Astrocyte of the hippocampus (primary cell): Measurements from ENCODE around the gene FEM1A.
A peak's percentile ranks its signal among the peaks of the same experiment; 100 is the strongest.
"Not testable (repeated sequence)": the region's sequence is repeated elsewhere in the genome, so short reads cannot be mapped to it uniquely, and the experiment has no call there.

Experiments used
- DNase-seq: peaks from one replicate; pipeline ENCODE4 v3.0.0; 2011; ENCODE audit warnings: low read depth, low spot score

Gene FEM1A

DNA sequence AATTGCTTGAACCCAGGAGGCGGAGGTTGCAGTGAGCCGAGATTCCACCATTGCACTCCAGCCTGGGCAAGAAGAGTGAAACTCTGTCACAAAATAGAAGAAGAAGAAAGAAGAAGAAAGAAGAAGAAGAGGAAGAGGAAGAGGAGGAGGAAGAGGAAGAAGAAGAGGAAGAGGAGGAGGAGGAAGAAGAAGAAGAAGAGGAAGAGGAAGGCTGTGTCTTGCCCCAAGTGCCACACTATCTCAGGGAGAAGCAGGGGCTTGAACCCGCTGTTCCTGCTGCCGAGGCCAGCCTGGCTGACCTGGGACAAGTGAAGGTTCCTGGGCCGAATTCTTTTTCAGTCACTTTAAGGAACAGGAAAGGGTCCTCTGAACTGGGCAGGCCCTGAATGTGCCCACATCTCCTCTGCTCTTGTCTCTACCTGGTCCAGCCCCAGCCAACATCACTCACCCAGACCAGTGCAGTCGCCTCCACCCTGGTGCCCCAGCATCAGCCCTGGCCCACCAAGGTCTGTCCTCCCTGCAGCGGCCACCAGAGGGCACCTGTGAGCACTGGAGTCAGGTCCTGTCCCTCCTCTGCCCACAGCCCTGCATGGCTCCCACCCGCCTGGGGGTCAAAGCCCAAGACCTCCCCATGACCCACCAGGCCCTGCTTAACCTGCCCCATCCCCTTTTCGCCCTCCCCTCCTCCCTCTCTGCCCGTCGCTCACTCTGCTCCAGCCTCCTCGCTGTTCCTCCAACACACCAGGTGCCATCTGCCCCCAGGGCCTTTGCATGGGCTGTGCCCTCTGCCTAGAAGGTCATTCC lies 20.0 kb downstream of the FEM1A start:
- peak; percentile 77 for DNase-seq

DNA sequence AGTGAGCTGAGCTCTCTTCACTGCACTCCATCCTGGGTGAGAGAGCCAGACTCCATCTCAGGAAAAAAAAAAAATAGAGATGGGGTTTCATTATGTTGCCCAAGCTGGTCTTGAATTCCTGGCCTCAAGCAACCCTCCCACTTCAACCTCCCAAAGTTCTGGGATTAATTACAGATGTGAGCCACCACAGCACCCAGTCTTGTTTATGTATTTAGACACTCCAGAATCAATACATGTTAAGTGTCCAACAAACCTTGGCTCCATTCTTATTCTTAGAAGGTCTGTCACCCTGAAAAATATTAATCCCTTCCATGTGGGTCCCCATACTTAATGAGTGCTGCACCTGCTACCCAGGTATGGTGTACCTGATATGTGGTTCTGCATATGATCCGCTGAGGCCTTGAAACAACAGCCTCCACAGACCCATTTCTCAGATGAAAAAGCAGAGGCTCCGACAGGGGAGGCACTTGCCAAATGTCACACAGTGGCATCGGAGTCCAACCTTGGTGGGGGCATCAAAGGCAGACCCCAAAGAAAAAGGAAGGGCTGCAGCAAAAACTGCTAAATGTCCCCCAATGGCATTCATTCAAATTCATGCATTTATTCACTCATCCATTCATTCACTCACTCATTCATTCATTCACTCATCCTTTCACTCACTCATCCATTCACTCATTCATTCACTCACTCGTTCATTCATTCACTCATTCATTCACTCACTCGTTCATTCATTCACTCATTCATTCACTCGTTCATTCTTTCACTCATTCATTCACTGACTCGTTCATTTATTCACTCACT lies 23.3 kb downstream of the FEM1A start:
- DNase-seq = no peak

DNA sequence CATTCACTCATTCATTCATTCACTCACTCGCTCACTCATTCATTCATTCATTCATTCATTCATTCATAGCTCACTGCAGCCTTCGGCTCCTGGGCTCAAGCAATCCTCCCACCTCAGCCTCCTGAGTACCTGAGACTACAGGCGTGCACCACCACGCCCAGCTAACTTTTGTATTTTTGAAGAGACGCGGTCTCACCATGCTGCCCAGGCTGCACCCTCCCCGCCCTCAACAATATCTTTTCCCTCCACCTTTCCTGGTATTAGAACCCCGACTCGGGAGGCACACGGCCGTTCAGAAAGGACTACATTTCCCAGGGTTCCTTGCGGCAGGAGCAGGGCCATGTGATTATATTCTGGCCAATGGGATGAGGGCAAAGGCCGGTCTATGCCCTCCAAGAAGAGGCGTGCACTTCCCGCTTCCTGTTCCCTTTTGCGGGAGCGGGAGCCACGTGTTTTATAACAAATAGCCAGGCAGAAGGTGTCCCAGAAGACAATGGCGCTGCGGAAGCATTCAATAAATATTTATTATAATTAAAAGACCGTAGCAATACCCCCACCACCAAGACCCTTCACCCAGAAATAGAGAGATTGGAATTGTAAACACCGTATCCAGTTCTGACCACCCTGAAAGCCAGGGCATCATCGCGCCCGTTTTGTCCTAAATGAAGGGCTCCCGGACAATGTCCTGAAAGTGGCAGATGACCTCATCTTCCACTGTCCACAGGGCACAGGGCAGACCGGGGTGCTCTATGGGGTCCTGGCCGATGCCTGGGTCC lies 24.1 kb downstream of the FEM1A start:
- DNase-seq = peak; percentile 94

DNA sequence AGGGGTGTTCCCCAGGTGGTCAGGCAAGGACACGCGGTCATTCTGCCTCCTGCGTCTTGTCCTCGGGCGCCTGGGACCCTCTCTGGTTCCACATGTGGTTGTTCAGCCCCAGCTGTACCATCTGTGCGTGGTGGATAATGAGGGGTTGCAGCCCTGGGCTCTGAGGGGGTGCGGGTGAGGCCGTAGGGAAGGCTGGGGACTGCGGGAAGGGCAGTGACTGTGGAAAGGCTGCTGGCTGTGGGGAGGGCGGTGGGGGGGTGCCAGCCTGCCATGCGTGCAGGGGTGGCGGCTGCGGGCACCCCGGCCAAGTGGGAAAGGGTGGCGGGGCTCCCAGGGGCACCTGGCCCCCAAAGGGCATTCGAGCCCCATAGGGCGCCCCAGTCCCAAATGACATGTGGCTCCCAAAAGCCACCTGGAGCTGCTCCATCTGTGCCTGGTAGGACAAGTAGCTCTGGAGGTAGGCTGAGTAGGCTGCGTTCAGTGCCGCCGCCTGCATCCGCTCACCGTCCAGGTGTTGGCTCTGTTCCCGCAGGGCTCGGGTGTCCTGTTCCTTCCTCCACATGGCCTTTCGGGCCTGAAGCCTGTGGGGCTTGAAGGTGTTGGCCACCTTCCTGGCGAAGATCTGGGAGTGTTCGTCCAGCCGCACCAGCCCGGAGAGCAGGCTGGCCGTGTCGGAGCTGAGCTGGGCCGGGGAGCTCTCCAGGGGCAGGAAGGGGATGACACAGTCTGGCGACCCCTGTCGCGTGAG lies 24.8 kb downstream of the FEM1A start:
- DNase-seq = no peak

DNA sequence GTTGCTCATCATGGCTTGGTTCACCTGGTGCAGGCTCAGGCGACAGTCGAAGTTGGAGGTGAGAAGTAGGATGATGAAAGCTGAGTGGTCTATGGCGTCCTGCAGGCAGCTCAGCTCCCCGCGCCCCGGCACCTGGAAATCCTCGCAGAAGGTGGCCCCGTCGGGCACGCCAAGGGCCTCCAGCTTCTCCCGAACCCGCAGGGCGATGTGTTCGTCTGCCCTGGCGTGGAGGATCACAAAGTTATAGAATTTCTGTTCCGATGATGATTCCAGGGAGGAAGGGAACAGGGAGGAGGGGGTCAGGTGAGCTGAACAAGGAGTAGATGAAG lies 25.4 kb downstream of the FEM1A start:
- DNase-seq = no peak

- DNase-seq = no peak
Observed at GRCh38 chr19:4817467-4818277, 26.1 kb downstream of the FEM1A start.

DNA sequence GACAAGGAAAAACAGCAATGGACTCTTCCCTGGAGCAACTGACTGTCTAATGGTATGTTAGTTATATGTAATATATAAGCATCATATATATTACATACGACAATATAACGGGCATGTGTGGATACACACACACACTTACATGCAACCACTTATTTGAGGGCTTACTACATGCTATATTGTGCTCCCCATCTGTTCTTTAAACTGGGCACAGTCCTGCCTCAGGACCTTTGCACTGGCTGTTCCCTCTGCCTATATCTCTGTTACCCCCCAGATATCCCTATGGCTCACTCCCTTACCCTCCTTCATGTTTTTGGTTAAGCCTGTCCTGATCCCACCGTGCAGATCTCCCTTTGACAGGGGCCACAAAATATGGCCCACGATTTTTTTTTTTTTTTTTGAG lies 29.7 kb downstream of the FEM1A start:
- no peak for DNase-seq

DNA sequence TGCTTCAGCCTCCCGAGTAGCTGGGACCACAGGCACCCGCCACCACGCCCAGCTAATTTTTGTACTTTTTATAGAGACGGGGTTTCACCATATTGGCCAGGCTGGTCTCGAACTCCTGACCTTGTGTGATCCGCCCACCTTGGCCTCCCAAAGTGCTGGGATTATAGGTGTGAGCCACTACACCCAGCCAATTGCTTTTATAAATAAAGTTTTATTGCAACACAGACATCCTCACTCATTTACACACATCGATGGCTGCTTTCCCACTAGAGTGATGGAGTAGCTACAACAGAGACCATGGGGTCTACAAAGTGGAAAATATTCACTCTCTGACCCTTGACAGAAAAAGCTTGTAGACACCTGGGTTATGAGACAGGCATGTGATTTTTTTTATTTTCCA lies 30.8 kb downstream of the FEM1A start:
- not testable (repeated sequence) for DNase-seq

DNA sequence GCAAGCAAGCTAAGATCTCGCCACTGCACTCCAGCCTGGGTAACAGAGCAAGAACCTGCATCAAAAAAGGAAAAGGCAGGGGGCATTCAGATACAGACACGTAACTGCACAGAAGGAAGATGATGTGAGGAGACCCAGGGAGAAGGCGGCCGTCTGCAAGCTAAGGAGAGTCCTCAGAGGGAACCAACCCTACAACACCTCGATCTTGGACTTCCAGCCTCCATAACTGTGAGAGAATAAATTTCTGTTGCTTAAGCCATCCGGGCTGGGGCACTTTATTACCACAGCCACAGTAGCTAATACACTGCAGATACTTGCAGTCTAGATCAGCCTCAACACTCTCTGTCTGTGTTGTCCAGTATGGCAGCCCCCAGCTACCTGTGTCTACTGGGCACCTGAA lies 32.0 kb downstream of the FEM1A start:
- no peak for DNase-seq

- DNase-seq = no peak
Observed at GRCh38 chr19:4829001-4829712, 37.6 kb downstream of the FEM1A start.

DNA sequence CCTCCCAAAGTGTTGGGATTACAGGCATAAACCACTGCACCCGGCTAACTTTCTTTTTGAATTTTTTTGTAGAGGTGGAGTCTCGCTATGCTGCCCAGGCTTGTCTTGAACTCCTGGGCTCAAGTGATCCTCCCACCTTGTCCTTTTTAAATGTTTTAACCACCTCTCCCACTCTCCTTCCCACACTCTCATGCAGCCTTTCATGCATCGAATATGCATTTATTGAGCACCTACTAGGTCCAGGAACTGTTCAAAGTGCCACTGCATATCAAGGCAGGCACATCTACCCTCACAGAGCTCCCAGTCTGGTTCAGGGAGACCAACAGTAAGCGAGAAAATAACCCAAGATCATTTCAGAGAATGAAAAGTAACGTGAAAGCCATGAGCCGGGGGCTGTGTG lies 38.8 kb downstream of the FEM1A start:
- DNase-seq = no peak

DNA sequence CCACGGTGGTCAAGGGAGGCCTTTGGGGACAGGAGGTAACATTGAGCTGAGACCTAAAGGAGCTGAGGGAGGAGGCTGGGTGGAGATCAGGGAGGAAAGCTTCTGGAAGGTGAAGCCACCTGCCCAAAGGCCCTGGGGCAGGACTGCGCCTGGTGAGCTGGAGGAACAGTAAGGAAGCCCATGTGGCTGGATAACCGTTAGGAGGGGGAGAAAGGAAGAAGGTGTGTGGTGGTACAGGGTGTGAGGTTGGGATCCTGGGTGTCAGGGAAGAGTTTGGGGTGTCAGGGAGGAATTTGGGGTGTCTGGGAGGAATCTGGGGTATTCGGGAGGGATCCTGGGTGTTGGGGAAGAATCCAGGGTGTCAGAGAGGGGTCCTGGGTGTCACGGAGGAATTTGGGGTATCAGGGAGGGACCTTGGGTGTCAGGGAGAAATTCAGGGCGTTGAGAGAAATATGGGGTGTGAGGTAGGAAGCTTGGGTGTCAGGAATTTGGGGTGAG lies 39.3 kb downstream of the FEM1A start:
- DNase-seq = no peak

DNA sequence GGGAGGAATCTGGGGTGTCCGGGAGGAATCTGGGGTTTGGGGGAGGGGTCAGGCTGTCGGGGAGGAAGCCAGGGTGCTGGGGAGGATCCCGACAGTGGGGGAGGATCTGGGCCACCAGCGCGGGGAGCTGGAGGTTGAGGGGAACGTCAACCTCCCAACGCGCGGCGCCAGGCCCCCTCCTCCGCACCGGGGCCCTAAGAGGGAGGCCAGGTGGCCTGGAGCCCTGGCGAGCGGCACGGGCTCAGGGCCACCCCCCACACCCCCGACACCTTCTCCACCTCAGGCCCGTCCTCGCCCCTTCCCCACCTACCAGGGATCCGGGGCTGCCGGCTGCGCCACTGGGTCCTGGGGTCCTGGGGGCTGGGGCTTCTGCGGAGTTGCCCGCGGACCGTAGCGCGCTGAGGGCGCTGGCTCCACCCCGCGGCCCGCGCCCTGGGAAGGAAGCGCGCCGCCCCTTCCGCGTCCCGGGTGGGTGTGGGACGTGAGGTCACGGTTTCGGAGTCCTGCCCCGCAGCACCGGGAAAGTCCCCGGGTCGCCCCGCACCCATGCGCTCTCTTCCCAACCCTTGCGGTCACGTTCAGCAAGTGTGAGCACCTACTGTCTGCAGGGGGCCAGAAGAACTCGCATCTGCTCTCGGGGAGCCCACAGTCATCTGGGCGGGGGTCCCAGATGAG lies 39.9 kb downstream of the FEM1A start, which contains the start of gene TICAM1:
Gene TICAM1, minus strand, starts transcription at position 409 of the 675 bp plus-strand sequence. CDS start 13,335 bp downstream, outside the sequence.
- peak; percentile 79 for DNase-seq

DNA sequence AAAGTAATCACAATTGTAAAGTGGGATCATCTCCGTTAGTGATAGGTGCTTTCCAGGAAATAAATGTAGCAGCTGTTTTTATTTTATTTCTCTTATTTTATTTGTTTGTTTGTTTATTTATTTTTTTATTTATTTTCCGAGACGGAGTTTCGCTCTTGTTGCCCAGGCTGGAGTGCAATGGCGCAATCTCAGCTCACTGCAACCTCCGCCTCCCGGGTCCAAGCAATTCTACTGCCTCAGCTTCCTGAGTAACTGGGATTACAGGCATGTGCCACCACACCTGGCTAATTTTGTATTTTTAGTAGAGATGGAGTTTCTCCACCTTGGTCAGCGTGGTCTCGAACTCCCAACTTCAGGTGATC lies 40.4 kb downstream of the FEM1A start:
- not testable (repeated sequence) for DNase-seq

DNA sequence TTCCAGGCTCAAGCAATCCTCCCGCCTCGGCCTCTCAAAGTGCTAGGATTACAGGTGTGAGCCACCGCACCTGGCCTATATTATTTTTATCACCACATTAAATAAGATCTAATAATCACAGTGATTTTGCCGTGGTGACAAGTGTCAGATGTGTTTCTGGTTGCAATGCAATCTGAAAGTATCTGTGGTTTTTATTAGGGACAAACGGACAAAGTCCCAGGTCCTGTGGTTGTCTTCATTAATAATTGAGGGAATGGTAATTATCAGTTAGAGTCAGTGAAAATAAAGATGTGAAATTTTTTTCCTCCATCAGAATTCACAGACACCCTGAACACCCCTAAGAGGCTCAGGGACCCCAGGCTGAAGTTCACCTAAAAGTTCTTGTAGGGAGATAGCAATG lies 41.2 kb downstream of the FEM1A start:
- no peak for DNase-seq

DNA sequence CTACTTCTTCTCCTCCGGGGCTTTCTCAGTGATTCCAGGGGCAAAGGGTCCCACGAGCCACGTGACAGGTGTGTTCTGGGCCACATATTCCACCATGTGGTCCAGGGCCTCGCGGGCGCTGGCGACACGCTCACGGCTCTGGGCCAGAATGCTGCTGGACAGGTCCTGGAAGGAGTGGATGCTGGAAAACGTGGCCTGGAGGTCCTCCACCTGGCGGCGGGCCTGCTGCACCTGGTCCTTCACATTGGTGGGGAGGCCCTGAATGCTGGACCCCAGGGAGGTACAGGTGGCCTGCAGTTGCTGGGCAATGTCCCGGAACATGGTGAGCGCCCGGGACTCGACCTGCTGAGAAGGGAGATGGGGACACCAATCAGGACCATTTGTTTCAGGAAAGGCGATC lies 47.7 kb downstream of the FEM1A start:
- no peak for DNase-seq

DNA sequence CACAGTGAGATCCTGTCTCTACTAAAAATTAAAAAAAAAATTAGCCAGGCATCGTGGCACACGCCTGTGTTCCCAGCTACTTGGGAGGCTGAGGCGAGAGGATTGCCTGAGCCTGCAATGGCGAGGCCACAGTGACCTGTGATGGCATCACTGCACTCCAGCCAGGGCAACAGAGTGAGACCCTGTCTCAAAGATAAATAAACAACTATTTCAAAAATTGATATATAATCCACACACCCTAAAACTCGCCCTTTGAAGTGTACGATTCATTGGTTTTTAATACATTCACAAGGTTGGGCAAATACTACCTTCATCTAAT lies 52.1 kb downstream of the FEM1A start:
- no peak for DNase-seq

GRCh38 chr19:4844348-4845179 lies 53.0 kb downstream of the FEM1A start:
- no peak for DNase-seq

- peak; percentile 29 for DNase-seq
Observed at GRCh38 chr19:4845975-4846374, 54.4 kb downstream of the FEM1A start.
